Naive thymus-derived CD8-positive, alpha-beta T cell (primary cell): ENCODE data around the gene HMGCLL1. TPM values are rescaled to one million over a fixed set of nuclear protein-coding genes. Genes with fewer than 3 reads are reported as not detected.

Experiments
- ATAC-seq, 2 donors: fragments of 150-1000 bp; cut with Tn5 transposase in 1 of 2; sonication (Bioruptor Pico), chemical (Tn5 transposase) in 1 of 2; 1 replicate in 1 of 2; 2 replicates in 1 of 2; pipeline ENCODE4 v1.10.0; 2021; ENCODE audit warnings: mild to moderate bottlenecking in 2 of 2, moderate library complexity in 2 of 2
- POLR2A ChIA-PET: fragments of 350-600 bp; sonication (Branson Sonifier 250); formaldehyde crosslinking; loops from one replicate; lab custom pipeline; 2021; ENCODE audit warnings: antibody characterized with exemption; lab: Charles Lee
- DNase-seq, 10 donors: peaks; one replicate each; pipeline versions ENCODE4 v3.0.0 to v3.0.0-alpha.2; 2020 to 2022
- H3K27ac Mint-ChIP-seq, 10 donors: one replicate each; pipeline ENCODE4 v1.8.0; 2020 to 2022; ENCODE audit warnings: mild to moderate bottlenecking in 10 of 10, mixed read lengths in 10 of 10, moderate library complexity in 4 of 10, inconsistent platforms in 1 of 10
- H3K27me3 Mint-ChIP-seq, 5 donors: one replicate each; pipeline ENCODE4 v1.8.0; 2021 to 2022; ENCODE audit warnings: mixed read lengths in 5 of 5
- H3K36me3 Mint-ChIP-seq, 3 donors: one replicate each; pipeline ENCODE4 v1.8.0; 2020 to 2022; ENCODE audit warnings: mixed read lengths in 3 of 3, mild to moderate bottlenecking in 2 of 3, inconsistent platforms in 1 of 3
- H3K4me1 Mint-ChIP-seq, 4 donors: one replicate each; pipeline ENCODE4 v1.8.0; 2021 to 2022; ENCODE audit warnings: mixed read lengths in 4 of 4
- H3K4me3 Mint-ChIP-seq, 10 donors: one replicate each; pipeline ENCODE4 v1.8.0; 2020 to 2022; ENCODE audit warnings: mild to moderate bottlenecking in 10 of 10, mixed read lengths in 10 of 10, moderate library complexity in 6 of 10, inconsistent platforms in 1 of 10
- H3K9me3 Mint-ChIP-seq, 9 donors: one replicate each; pipeline ENCODE4 v1.8.0; 2020 to 2022; ENCODE audit warnings: mixed read lengths in 9 of 9, mild to moderate bottlenecking in 3 of 9, inconsistent platforms in 1 of 9, moderate library complexity in 1 of 9
- polyA plus RNA-seq, 3 donors: library from polyadenylated mRNA; unstranded; fragments of 300-500 nt; fragmentation: Illumina TruSeq; gene quantifications; one replicate each; pipeline ENCODE4 v1.2.3, GENCODE V29; 2021
- total RNA-seq, 8 experiments: library from RNA in 2 of 8; stranded (reverse) in 2 of 8; gene quantifications; one replicate each; pipeline ENCODE4 v1.2.3 and lab custom pipeline; 2021 to 2026

HMGCLL1 gene
- total and polyA plus RNA-seq, 5 experiments from 2014 or later = not detected

DNA sequence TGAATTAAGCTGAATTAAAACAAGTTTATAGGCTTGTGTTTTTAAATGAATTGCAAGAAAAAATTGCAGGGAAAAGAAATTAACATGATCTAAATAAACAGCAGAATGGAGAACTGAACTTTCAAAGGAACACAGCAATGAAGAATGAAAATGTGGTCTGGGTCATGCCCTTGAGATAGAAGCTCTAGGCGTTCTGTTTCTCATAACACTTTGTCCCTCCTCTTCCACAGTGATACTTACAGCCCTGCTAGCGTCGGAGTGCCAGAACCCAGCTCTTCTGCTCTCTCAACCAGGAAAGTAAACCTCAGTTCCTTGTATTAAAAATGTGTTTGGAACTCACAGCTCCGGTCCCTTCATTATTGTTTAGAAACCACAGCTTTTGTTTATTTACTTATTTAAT lies 11.4 kb downstream of the HMGCLL1 start:
- Mint-ChIP-seq H3K9me3 (peaks cover 0 to 19% (median 8%) of the 10 kb centered on the region in 9 donors), H3K4me3 (no peak overlapping the region), H3K27me3 (no peaks in the 10 kb centered on the region), H3K27ac (no peak overlapping the region), H3K36me3 (no peaks in the 10 kb centered on the region), H3K4me1 (no peaks in the 10 kb centered on the region)
- DNase-seq (no peak), ATAC-seq (no peak)
- POLR2A ChIA-PET = no interaction called here

DNA sequence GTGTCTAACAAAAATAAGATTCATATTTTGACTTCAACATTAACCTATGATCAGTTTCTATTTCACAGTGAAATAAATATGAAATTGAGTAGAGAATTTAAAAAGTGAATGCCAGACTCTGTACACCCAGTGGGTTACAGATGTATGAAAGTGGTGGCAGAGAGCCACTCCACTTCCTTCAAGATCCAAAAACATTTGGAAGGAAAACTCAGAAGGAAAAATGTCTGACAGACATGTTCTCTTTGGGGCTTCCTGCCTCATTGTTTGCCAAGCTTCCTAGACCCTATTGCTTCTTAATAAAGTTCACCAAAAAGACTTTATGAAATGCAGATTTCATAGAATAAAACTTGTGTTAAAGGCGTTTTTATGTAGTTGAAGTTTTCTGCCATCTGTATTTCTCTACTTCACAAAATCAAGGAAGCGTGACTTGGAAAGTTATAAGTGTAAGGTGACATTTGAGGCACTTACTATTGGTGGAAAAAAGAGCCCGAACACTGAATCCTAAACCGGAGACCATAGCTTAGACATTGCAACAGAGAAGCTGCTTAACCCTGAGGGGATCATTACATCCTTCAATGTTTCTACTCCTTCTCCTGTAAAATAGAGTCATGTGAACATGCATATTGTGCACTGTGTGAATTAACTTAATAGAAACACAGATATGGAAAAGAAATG lies 12.8 kb downstream of the HMGCLL1 start:
- POLR2A ChIA-PET = no interaction called here
- Mint-ChIP-seq H3K4me1 (no peaks in the 10 kb centered on the region), H3K27me3 (no peaks in the 10 kb centered on the region), H3K4me3 (no peak overlapping the region), H3K36me3 (no peaks in the 10 kb centered on the region), H3K27ac (no peak overlapping the region), H3K9me3 (peaks cover 0 to 11% (median 7%) of the 10 kb centered on the region in 9 donors)
- no peak for ATAC-seq
- DNase-seq = no peak

DNA sequence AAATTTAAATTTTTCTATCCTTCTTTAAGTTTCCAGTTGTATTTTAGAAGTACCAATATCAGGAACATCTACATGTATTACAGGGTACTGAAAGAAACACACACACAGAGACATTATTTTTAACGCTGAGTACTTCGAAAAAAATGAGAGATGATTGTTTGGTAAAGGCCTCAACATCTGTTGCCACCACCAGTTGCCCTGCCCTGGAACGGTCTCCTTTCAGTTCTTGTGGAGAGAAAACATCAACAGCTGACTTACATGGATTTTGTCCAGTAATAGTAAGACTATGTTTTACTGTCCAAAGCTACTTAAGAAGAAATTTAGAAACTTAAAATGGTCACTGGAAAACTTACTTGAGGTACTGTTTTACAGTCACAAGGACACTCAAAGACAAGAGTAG lies 16.7 kb downstream of the HMGCLL1 start:
- no peak overlapping the region for H3K4me3 Mint-ChIP-seq
- no peaks in the 10 kb centered on the region for H3K4me1 Mint-ChIP-seq
- ATAC-seq (no peak), DNase-seq (no peak)
- H3K27me3 Mint-ChIP-seq = no peaks in the 10 kb centered on the region
- POLR2A ChIA-PET = no interaction called here
- H3K27ac Mint-ChIP-seq = no peak overlapping the region
- H3K36me3 Mint-ChIP-seq = no peaks in the 10 kb centered on the region
- peaks cover 0 to 6% (median 3%) of the 10 kb centered on the region in 9 donors for H3K9me3 Mint-ChIP-seq

DNA sequence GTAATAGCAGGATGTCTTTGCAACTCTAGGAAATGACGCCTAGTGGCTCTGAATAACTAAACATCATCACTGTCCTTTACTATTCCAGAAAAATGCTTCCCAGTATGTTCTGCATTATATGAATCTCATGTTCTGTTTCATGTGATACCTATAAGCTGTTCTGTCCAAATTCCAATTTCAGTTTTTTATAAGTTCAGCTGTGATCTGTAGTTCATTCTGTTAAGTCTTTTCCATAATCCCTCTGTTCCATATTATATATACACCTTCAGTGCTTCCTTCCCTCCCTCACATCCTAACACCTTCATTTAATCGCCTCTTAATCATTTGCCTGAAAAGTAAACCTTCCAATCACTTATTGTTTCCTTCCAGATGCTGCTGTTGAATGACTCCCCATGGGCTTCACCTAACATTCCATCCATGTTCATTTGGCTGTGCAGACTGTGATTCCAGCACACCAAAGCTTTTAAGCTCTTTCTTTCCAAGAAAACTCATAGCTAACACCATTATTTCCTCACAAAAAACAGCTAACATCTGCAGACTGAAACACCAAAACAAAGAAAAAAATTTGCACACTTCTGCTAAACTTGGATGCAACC lies 18.6 kb downstream of the HMGCLL1 start:
- DNase-seq (no peak), ATAC-seq (no peak)
- POLR2A ChIA-PET = no interaction called here
- Mint-ChIP-seq H3K4me3 (no peak overlapping the region), H3K27me3 (no peaks in the 10 kb centered on the region), H3K27ac (no peak overlapping the region), H3K9me3 (peaks cover 0 to 6% (median 2%) of the 10 kb centered on the region in 9 donors), H3K4me1 (no peaks in the 10 kb centered on the region), H3K36me3 (no peaks in the 10 kb centered on the region)

DNA sequence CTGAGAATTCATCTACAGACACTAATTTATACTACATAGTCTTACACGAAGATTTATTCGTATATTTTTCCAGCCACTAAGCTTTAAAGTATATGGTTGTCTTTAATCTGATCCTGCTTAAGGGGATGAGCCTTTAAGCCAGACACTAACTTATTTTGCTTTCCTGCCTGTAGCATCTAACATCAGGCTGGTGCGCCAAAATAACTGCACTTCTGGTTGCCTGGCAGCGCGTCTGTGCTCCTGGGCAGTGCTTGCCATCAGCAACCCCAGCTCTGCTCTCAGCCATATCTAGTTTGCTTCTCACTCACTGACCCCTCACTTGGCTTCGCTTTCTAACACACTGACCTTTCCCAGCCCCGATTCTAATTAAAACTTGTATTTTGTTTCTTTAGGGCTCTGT lies 21.8 kb downstream of the HMGCLL1 start:
- Mint-ChIP-seq H3K9me3 (peaks cover 0 to 5% (median 0%) of the 10 kb centered on the region in 9 donors), H3K4me1 (no peaks in the 10 kb centered on the region), H3K36me3 (no peaks in the 10 kb centered on the region), H3K4me3 (no peak overlapping the region), H3K27me3 (no peaks in the 10 kb centered on the region), H3K27ac (no peak overlapping the region)
- ATAC-seq (no peak), DNase-seq (no peak)
- POLR2A ChIA-PET = no interaction called here

DNA sequence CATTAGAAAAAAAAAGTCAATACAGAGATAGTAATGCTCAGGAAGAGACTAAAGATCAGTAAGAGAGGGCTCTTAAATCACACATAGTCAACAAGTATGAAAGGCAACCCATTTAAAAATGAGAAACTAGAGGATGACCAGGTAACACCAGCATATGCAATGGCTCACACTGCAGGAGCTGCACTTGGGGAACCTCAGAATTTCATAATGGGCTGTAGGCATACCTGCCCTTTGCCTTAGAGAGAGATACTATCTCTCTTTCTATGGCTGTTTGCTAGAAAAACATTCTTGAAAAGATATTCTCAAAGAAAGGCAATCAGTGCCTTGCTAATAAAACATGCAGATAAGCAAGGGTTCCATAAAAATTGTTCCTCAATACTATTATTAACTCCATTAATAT lies 33.2 kb downstream of the HMGCLL1 start:
- Mint-ChIP-seq H3K27ac (no peak overlapping the region), H3K4me1 (no peaks in the 10 kb centered on the region)
- POLR2A ChIA-PET = no interaction called here

DNA sequence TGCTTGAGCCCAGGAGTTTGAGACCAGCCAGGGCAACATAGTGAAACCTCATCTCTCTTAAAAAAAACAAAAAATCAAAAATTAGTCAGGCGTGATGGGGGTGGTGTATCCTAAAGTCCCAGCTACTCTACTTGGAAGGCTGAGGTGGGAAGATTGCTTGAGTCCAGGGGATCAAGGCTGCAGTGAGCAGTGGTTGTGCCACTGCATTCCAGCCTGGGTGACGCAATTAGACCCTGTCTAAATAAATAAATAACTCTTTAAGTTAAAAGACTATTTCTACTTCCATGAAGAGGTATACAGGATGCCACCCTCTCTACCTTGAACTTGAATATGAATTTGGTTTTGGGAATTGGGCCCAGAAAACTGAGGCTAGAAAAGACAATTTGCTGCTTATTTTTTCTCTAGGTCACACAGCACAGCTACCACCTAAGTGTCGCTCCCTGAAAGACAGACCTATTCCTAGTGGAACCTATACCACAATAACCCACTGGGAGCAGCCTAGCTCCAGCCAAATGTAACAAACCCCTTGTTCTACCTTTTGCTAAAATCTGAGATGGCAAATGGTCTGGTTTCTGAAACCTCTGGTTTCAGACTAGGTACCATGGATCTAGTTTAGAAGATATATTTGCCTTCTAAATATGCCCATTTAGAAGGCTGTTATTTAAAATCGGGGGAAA lies 35.2 kb downstream of the HMGCLL1 start:
- Mint-ChIP-seq H3K27ac (no peak overlapping the region), H3K27me3 (no peaks in the 10 kb centered on the region), H3K9me3 (peaks cover 0 to 17% (median 2%) of the 10 kb centered on the region in 9 donors), H3K4me1 (no peaks in the 10 kb centered on the region), H3K4me3 (no peak overlapping the region), H3K36me3 (no peaks in the 10 kb centered on the region)
- POLR2A ChIA-PET = no interaction called here
- DNase-seq (no peak), ATAC-seq (no peak)

More for the DNA sequence above, 33.2 kb downstream of the HMGCLL1 start:
- DNase-seq (no peak), ATAC-seq (no peak)
- Mint-ChIP-seq H3K36me3 (no peaks in the 10 kb centered on the region), H3K9me3 (peaks cover 0 to 9% (median 0%) of the 10 kb centered on the region in 9 donors), H3K4me3 (no peak overlapping the region), H3K27me3 (no peaks in the 10 kb centered on the region)

DNA sequence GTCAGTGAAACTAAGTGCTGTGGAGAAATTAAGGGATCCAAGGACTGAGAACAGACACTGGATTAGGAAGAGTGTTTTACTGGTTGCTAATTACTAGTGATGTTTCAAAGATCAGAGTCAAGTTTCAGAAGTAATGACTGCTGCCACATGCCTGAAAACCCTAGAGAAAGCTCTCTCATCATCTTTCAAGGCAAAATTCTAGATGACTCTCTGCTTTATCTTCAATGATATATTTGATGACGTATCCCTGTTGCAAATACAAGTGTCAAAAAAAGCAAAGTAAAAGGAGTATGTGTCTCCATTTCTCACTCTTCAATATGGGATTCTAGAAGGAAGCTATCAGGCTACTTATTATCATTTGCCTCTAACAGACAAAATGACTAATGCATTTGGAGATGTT lies 38.0 kb downstream of the HMGCLL1 start:
- H3K4me3 Mint-ChIP-seq = no peak overlapping the region
- no peaks in the 10 kb centered on the region for H3K4me1 Mint-ChIP-seq
- no peak for ATAC-seq
- no peaks in the 10 kb centered on the region for H3K36me3 Mint-ChIP-seq
- no peaks in the 10 kb centered on the region for H3K27me3 Mint-ChIP-seq
- peaks cover 0 to 17% (median 2%) of the 10 kb centered on the region in 9 donors for H3K9me3 Mint-ChIP-seq
- POLR2A ChIA-PET = no interaction called here
- DNase-seq = no peak
- no peak overlapping the region for H3K27ac Mint-ChIP-seq

DNA sequence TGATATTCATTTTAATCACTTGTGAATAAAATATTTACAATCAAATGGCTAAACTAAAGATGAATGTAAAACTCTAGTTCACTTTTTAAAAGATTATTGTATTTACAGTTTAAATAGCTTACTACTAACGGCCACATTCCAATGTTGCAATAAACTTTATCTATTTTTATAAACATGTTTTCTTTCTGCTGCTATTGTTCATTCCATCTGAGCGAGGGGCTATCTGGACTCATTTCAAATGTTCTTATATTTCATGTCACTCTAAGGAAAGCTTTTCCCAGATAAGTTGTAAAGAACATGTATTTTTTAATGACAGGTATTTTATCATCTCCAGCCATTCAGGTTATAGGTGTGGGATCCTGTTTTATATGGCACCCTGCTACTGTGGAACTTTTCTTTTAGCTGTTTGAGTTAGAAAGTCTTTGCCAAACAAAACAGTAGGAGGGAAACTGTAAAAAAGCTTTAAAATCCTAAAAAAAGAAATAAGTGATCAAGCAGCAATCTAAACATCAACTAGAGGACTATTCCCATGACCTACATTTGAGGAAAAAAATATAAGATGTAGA lies 42.5 kb downstream of the HMGCLL1 start:
- POLR2A ChIA-PET = no interaction called here
- H3K4me3 Mint-ChIP-seq = no peak overlapping the region
- ATAC-seq = no peak
- H3K27me3 Mint-ChIP-seq = no peaks in the 10 kb centered on the region
- no peak overlapping the region for H3K27ac Mint-ChIP-seq
- DNase-seq = no peak
- H3K9me3 Mint-ChIP-seq = peaks cover 0 to 17% (median 2%) of the 10 kb centered on the region in 9 donors
- no peaks in the 10 kb centered on the region for H3K4me1 Mint-ChIP-seq
- no peaks in the 10 kb centered on the region for H3K36me3 Mint-ChIP-seq

DNA sequence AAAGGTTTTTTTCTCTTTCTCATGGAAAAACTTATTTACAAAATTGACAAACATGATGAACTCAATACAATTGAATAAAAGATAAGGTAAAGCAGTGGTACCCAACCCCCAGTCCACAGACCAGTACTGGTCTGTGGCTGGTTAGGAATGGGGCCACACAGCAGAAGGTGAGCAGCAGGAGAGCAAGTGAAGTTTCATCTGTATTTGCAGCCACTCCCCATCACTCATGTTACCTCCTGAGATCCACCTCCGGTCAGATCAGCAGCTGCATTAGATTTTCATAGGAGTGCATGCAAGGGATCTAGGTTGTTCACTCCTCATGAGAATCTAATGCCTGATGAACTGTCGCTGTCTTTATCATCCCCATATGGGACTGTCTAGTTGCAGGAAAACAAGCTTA lies 47.5 kb downstream of the HMGCLL1 start:
- no peak overlapping the region for H3K27ac Mint-ChIP-seq
- no peaks in the 10 kb centered on the region for H3K36me3 Mint-ChIP-seq
- ATAC-seq (no peak), DNase-seq (no peak)
- no peaks in the 10 kb centered on the region for H3K4me1 Mint-ChIP-seq
- H3K4me3 Mint-ChIP-seq = no peak overlapping the region
- no peaks in the 10 kb centered on the region for H3K27me3 Mint-ChIP-seq
- POLR2A ChIA-PET = no interaction called here
- H3K9me3 Mint-ChIP-seq = peaks cover 0 to 9% (median 1%) of the 10 kb centered on the region in 9 donors

DNA sequence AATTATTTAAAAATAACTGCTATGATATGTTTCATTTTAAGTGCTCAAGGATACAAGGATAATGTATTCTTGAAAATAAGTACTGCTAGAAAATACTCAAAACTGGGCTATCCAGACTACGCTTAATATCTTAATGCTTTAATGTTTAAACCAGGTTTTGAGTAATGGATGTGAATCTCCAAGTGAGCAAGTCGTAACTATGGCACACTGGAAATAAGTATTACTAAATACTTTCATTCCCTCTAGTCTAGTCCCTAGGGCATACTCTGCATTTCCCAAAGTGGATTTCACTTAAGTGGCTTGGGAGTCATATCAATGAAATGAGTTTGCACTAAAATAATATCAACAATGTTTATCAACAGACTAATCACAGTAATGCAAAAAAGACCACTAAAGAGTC lies 48.1 kb downstream of the HMGCLL1 start:
- DNase-seq = no peak
- ATAC-seq = no peak
- Mint-ChIP-seq H3K27ac (no peak overlapping the region), H3K4me3 (no peak overlapping the region), H3K4me1 (no peaks in the 10 kb centered on the region), H3K27me3 (no peaks in the 10 kb centered on the region), H3K36me3 (no peaks in the 10 kb centered on the region), H3K9me3 (peaks cover 0 to 11% (median 4%) of the 10 kb centered on the region in 9 donors)
- POLR2A ChIA-PET = no interaction called here

DNA sequence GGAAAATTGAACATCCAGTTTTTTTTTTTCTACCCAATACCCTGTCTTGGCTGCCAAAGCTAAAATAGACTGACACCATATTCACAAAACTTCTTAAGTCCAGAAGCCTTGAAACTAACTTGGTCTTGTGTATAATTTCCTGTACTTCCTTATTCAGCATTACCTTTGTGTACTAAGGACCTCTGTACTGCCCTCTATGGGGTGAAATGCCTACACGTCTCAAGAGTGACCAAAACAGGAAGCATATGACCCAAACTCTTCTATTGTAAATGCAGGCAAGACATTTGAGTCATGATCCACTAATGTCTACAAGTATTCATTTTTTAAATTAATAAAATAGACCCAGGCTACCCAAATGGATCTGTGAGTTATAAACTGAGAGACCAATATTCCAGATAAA lies 50.4 kb downstream of the HMGCLL1 start:
- Mint-ChIP-seq H3K27me3 (no peaks in the 10 kb centered on the region), H3K27ac (no peak overlapping the region), H3K4me1 (no peaks in the 10 kb centered on the region), H3K9me3 (peaks cover 0 to 12% (median 4%) of the 10 kb centered on the region in 9 donors), H3K36me3 (no peaks in the 10 kb centered on the region), H3K4me3 (no peak overlapping the region)
- no peak for ATAC-seq
- DNase-seq = no peak
- POLR2A ChIA-PET = no interaction called here

DNA sequence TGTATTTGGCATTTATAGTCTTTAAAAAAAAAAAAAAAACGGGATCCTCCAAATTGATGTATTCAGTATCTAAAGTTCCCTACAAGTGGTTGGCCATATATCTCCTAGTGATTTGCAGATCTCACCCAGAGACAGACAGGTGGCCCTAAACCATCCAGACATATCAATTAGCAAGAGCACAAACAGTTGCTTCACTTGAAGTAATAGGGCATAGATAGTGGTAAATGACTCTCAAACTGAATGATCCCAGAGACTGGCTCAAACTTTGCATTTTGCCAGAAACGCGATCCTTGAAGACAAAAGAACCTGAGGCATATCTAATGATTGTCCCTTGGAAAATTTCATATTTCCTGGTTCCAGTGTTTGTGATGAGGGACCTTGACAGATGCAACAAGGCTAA lies 54.6 kb downstream of the HMGCLL1 start:
- H3K36me3 Mint-ChIP-seq = no peaks in the 10 kb centered on the region
- peaks cover 0 to 10% (median 4%) of the 10 kb centered on the region in 9 donors for H3K9me3 Mint-ChIP-seq
- H3K27me3 Mint-ChIP-seq = no peaks in the 10 kb centered on the region
- no peaks in the 10 kb centered on the region for H3K4me1 Mint-ChIP-seq
- H3K4me3 Mint-ChIP-seq = no peak overlapping the region
- no peak overlapping the region for H3K27ac Mint-ChIP-seq
- DNase-seq (no peak), ATAC-seq (no peak)
- POLR2A ChIA-PET = no interaction called here
